Breast epithelium (tissue), 4 donors: ENCODE data around the gene WWOX. TPM values are rescaled to one million over a fixed set of nuclear protein-coding genes. Genes with fewer than 3 reads are reported as not detected.

ENCODE experiments used
- DNase-seq, 2 donors: peaks; one replicate each; pipeline ENCODE4 v3.0.0-alpha.2; 2019; ENCODE audit warnings: low spot score in 2 of 2
- H3K27ac ChIP-seq, 2 donors: fragments of 200-600 bp; sonication (generic) in 1 of 2; one replicate each; pipeline ENCODE4 v1.5.1; 2016 to 2019; ENCODE audit warnings: mild to moderate bottlenecking in 1 of 2
- H3K27me3 ChIP-seq, 2 donors: fragments of 200-600 bp; sonication (generic) in 1 of 2; one replicate each; pipeline versions ENCODE4 v1.5.1 to v1.6.0; 2017 to 2019; ENCODE audit warnings: control low read depth in 1 of 2, mild to moderate bottlenecking in 1 of 2
- H3K36me3 ChIP-seq: fragments of 200-600 bp; one replicate; pipeline ENCODE4 v1.5.1; 2019
- H3K4me1 ChIP-seq, 2 donors: fragments of 200-600 bp; sonication (generic); one replicate each; pipeline ENCODE4 v1.5.1; 2016 to 2019; ENCODE audit warnings: control low read depth in 1 of 2
- H3K4me3 ChIP-seq, 3 donors: fragments of 200-600 bp; sonication (generic); 1 replicate in 2 of 3; 2 replicates in 1 of 3; pipeline ENCODE4 v1.5.1; 2016 to 2019; ENCODE audit warnings: mild to moderate bottlenecking in 3 of 3, moderate library complexity in 2 of 3
- H3K9me3 ChIP-seq, 2 donors: fragments of 200-600 bp; sonication (generic) in 1 of 2; one replicate each; pipeline ENCODE4 v1.5.1; 2016 to 2019; ENCODE audit warnings: control low read depth in 1 of 2
- CTCF ChIP-seq, 3 donors: fragments of 450-650 bp; IDR thresholded peaks; one replicate each; pipeline ENCODE4 v1.5.1; 2016 to 2017; ENCODE audit warnings: antibody characterized with exemption in 3 of 3, mild to moderate bottlenecking in 3 of 3, moderate library complexity in 3 of 3
- POLR2A ChIP-seq: fragments of 450-650 bp; IDR thresholded peaks from one replicate; pipeline ENCODE4 v1.6.1; 2016; ENCODE audit warnings: antibody characterized with exemption, mild to moderate bottlenecking, moderate library complexity
- POLR2AphosphoS5 ChIP-seq, 3 donors: sonication (generic); formaldehyde crosslinking; IDR thresholded peaks; one replicate each; pipeline ENCODE4 v1.6.1; 2017; ENCODE audit warnings: antibody characterized with exemption in 3 of 3
- intact Hi-C: fragments of 100-400 bp; cut with DNase I; formaldehyde crosslinking; loops from one replicate; pipeline ENCODE4 v1.15.1; 2023; ENCODE audit warnings: low total_unique reads
- total RNA-seq, 3 donors: library from RNA; depleted of rRNA; stranded (reverse); fragments of >200 nt; gene quantifications; one replicate each; pipeline ENCODE4 v1.1.0, GENCODE V29; 2016

Gene WWOX
- total RNA-seq, 3 donors from 2014 or later: 42.9 to 73.6 (median 43.4) TPM

GRCh38 chr16:78258375-78259065, 159.1 kb downstream of the WWOX start:
- intact Hi-C loops: no loop called here

GRCh38 chr16:78259873-78260272, 160.4 kb downstream of the WWOX start:
- Histone ChIP-seq H3K36me3 (no peaks in the 10 kb centered on the region), H3K27ac (no peak overlapping the region), H3K4me1 (no peaks in the 10 kb centered on the region), H3K4me3 (no peak overlapping the region), H3K27me3 (no peaks in the 10 kb centered on the region), H3K9me3 (no peaks in the 10 kb centered on the region)
- no peak for TF ChIP-seq POLR2A
- TF ChIP-seq CTCF (IDR thresholded peaks at IDR 0.05): no peak
- no peak for TF ChIP-seq POLR2AphosphoS5 (IDR thresholded peaks at IDR 0.05)
- DNase-seq: no peak
- intact Hi-C loops: no loop called here

More at GRCh38 chr16:78258375-78259065, 159.1 kb downstream of the WWOX start:
- no peak for DNase-seq
- Histone ChIP-seq H3K9me3 (no peaks in the 10 kb centered on the region), H3K27ac (no peak overlapping the region), H3K36me3 (no peaks in the 10 kb centered on the region), H3K4me1 (no peaks in the 10 kb centered on the region), H3K27me3 (no peaks in the 10 kb centered on the region), H3K4me3 (no peak overlapping the region)
- TF ChIP-seq POLR2A: no peak
- no peak for TF ChIP-seq CTCF (IDR thresholded peaks at IDR 0.05)
- TF ChIP-seq POLR2AphosphoS5 (IDR thresholded peaks at IDR 0.05): no peak

- TF ChIP-seq POLR2AphosphoS5 (IDR thresholded peaks at IDR 0.05): no peak
- TF ChIP-seq POLR2A: no peak
- no peak for TF ChIP-seq CTCF (IDR thresholded peaks at IDR 0.05)
- Histone ChIP-seq H3K27ac (no peak overlapping the region), H3K36me3 (no peaks in the 10 kb centered on the region), H3K9me3 (no peaks in the 10 kb centered on the region), H3K4me3 (no peak overlapping the region), H3K27me3 (no peaks in the 10 kb centered on the region), H3K4me1 (no peaks in the 10 kb centered on the region)
- intact Hi-C loops: no loop called here
- DNase-seq: no peak
These were observed 165.2 kb downstream of the WWOX start for GRCh38 chr16:78264642-78265041.

- Histone ChIP-seq H3K36me3 (no peaks in the 10 kb centered on the region), H3K27me3 (no peaks in the 10 kb centered on the region), H3K4me3 (no peak overlapping the region), H3K4me1 (no peaks in the 10 kb centered on the region), H3K9me3 (no peaks in the 10 kb centered on the region), H3K27ac (no peak overlapping the region)
- no peak for TF ChIP-seq CTCF (IDR thresholded peaks at IDR 0.05)
- DNase-seq: no peak
- intact Hi-C loops: no loop called here
These were observed 169.8 kb downstream of the WWOX start for GRCh38 chr16:78269256-78269655.

GRCh38 chr16:78271981-78272380, 172.5 kb downstream of the WWOX start:
- H3K4me3 ChIP-seq: no peak overlapping the region
- H3K27ac ChIP-seq: no peak overlapping the region
- no peaks in the 10 kb centered on the region for H3K4me1 ChIP-seq
- no peak for DNase-seq
- H3K36me3 ChIP-seq: no peaks in the 10 kb centered on the region
- TF ChIP-seq POLR2AphosphoS5 (IDR thresholded peaks at IDR 0.05) (no peak), CTCF (IDR thresholded peaks at IDR 0.05) (no peak), POLR2A (no peak)
- H3K27me3 ChIP-seq: no peaks in the 10 kb centered on the region
- intact Hi-C loops: no loop called here
- H3K9me3 ChIP-seq: no peaks in the 10 kb centered on the region
